H9 (cell line): ENCODE results near the gene CPM. TPM values are rescaled to one million over a fixed set of nuclear protein-coding genes. Genes with fewer than 3 reads are reported as not detected.

Source experiments
- DNase-seq: peaks from one replicate; pipeline ENCODE4 v3.0.0-alpha.2; 2017
- H2AFZ ChIP-seq: one replicate; pipeline ENCODE4 v1.6.1; 2013; ENCODE audit warnings: mild to moderate bottlenecking, low read length, control low read depth, moderate library complexity
- H2AK5ac ChIP-seq: 2 replicates; pipeline ENCODE4 v1.6.1; 2013; ENCODE audit warnings: low read length, control low read depth, mixed read lengths; ENCODE audit not compliant: insufficient read length
- H2BK120ac ChIP-seq: one replicate; pipeline ENCODE4 v1.6.1; 2013; ENCODE audit warnings: low read depth, mild to moderate bottlenecking, low read length, control low read depth, inconsistent platforms; ENCODE audit not compliant: poor library complexity, severe bottlenecking
- H2BK12ac ChIP-seq: 2 replicates; pipeline ENCODE4 v1.6.1; 2013; ENCODE audit warnings: low read length, control low read depth, mixed read lengths, low read depth; ENCODE audit not compliant: insufficient read length
- H2BK15ac ChIP-seq: 2 replicates; pipeline ENCODE4 v1.6.1; 2013; ENCODE audit warnings: low read depth, low read length, control low read depth
- H2BK20ac ChIP-seq: one replicate; pipeline ENCODE4 v1.6.1; 2013; ENCODE audit warnings: low read depth, mild to moderate bottlenecking, low read length, control low read depth, inconsistent platforms; ENCODE audit not compliant: poor library complexity, severe bottlenecking
- H2BK5ac ChIP-seq: 2 replicates; pipeline ENCODE4 v1.6.1; 2013; ENCODE audit warnings: low read length, control low read depth, mixed read lengths; ENCODE audit not compliant: insufficient read length
- H3K14ac ChIP-seq: 2 replicates; pipeline ENCODE4 v1.6.1; 2013; ENCODE audit warnings: low read length, control low read depth; ENCODE audit not compliant: insufficient read depth
- H3K18ac ChIP-seq: 2 replicates; pipeline ENCODE4 v1.6.1; 2013; ENCODE audit warnings: low read depth, mild to moderate bottlenecking, mixed read lengths, low read length, control low read depth; ENCODE audit not compliant: insufficient read length
- H3K23ac ChIP-seq: 2 replicates; pipeline ENCODE4 v1.6.1; 2013; ENCODE audit warnings: low read length, control low read depth, mixed read lengths, low read depth; ENCODE audit not compliant: insufficient read length
- H3K23me2 ChIP-seq: 2 replicates; pipeline ENCODE4 v1.6.1; 2013; ENCODE audit warnings: low read depth, mild to moderate bottlenecking, mixed read lengths, low read length, control low read depth; ENCODE audit not compliant: insufficient read length, poor library complexity, severe bottlenecking
- H3K27ac ChIP-seq: 2 replicates; pipeline ENCODE4 v1.5.1; 2013; ENCODE audit warnings: low read length, control low read depth, mixed read lengths, low read depth; ENCODE audit not compliant: insufficient read length
- H3K27me3 ChIP-seq: 2 replicates; pipeline ENCODE4 v1.6.1; 2013; ENCODE audit warnings: low read length, control low read depth, inconsistent platforms; ENCODE audit not compliant: insufficient read depth
- H3K4ac ChIP-seq: 2 replicates; pipeline ENCODE4 v1.6.1; 2013; ENCODE audit warnings: low read depth, mild to moderate bottlenecking, control low read depth, inconsistent platforms, low read length, moderate library complexity
- H3K4me1 ChIP-seq: 2 replicates; pipeline ENCODE4 v1.6.1; 2013; ENCODE audit warnings: low read length, control low read depth, inconsistent platforms; ENCODE audit not compliant: insufficient read depth
- H3K4me2 ChIP-seq: 2 replicates; pipeline ENCODE4 v1.6.1; 2013; ENCODE audit warnings: low read length, control low read depth, mixed read lengths; ENCODE audit not compliant: insufficient read length, insufficient read depth
- H3K56ac ChIP-seq: 2 replicates; pipeline ENCODE4 v1.6.1; 2013; ENCODE audit warnings: low read depth, mild to moderate bottlenecking, mixed read lengths, low read length, control low read depth; ENCODE audit not compliant: insufficient read length
- H3K79me1 ChIP-seq: 2 replicates; pipeline ENCODE4 v1.6.1; 2013; ENCODE audit warnings: low read depth, mild to moderate bottlenecking, moderate library complexity, low read length, control low read depth, inconsistent platforms; ENCODE audit not compliant: insufficient read depth, poor library complexity, severe bottlenecking
- H3K79me2 ChIP-seq: 2 replicates; pipeline ENCODE4 v1.6.1; 2013; ENCODE audit warnings: low read length, control low read depth, inconsistent platforms; ENCODE audit not compliant: insufficient read depth
- H3K9ac ChIP-seq: 2 replicates; pipeline ENCODE4 v1.6.1; 2013; ENCODE audit warnings: low read length, control low read depth, mixed read lengths; ENCODE audit not compliant: insufficient read length; ENCODE audit errors: extremely low read depth
- H3K9me3 ChIP-seq: one replicate; pipeline ENCODE4 v1.6.1; 2013; ENCODE audit warnings: low read depth, low read length, inconsistent platforms; ENCODE audit not compliant: control insufficient read depth
- H3T11ph ChIP-seq: one replicate; pipeline ENCODE4 v1.6.1; 2013; ENCODE audit warnings: mild to moderate bottlenecking, low read length, control low read depth, inconsistent platforms
- H4K20me1 ChIP-seq: one replicate; pipeline ENCODE4 v1.6.1; 2013; ENCODE audit not compliant: control insufficient read depth, insufficient read length, insufficient read depth
- H4K5ac ChIP-seq: 2 replicates; pipeline ENCODE4 v1.6.1; 2013; ENCODE audit warnings: low read depth, mild to moderate bottlenecking, mixed read lengths, low read length, control low read depth; ENCODE audit not compliant: insufficient read length
- H4K8ac ChIP-seq: replicated peaks from 2 replicates; pipeline ENCODE4 v1.6.1; 2013; ENCODE audit warnings: low read length, control low read depth, mixed read lengths, low read depth; ENCODE audit not compliant: insufficient read length
- H4K91ac ChIP-seq: 2 replicates; pipeline ENCODE4 v1.6.1; 2013; ENCODE audit warnings: low read depth, mild to moderate bottlenecking, moderate library complexity, mixed read lengths, low read length, control low read depth; ENCODE audit not compliant: insufficient read length
- H3K27ac Mint-ChIP-seq, 3 experiments: 2 replicates in 2 of 3; 3 replicates in 1 of 3; pipeline ENCODE4 v1.8.0; 2020 to 2021; ENCODE audit warnings: mixed read lengths in 3 of 3, mild to moderate bottlenecking in 1 of 3, moderate library complexity in 1 of 3
- H3K27me3 Mint-ChIP-seq: 2 replicates; pipeline ENCODE4 v1.8.0; 2021; ENCODE audit warnings: low read depth, mild to moderate bottlenecking, moderate library complexity, mixed read lengths
- H3K36me3 Mint-ChIP-seq, 3 experiments: 2 replicates in 2 of 3; 3 replicates in 1 of 3; pipeline ENCODE4 v1.8.0; 2020 to 2021; ENCODE audit warnings: low read depth in 3 of 3, mixed read lengths in 3 of 3; ENCODE audit not compliant: insufficient read depth in 1 of 3
- H3K4me1 Mint-ChIP-seq, 2 experiments: 2 replicates each; pipeline ENCODE4 v1.8.0; 2020; ENCODE audit warnings: mixed read lengths in 2 of 2
- H3K4me3 Mint-ChIP-seq, 2 experiments: 2 replicates in 1 of 2; 3 replicates in 1 of 2; pipeline ENCODE4 v1.8.0; 2020 to 2021; ENCODE audit warnings: mild to moderate bottlenecking in 2 of 2, mixed read lengths in 2 of 2, moderate library complexity in 1 of 2
- H3K9me3 Mint-ChIP-seq, 2 experiments: 2 replicates in 1 of 2; 3 replicates in 1 of 2; pipeline ENCODE4 v1.8.0; 2020; ENCODE audit warnings: mild to moderate bottlenecking in 2 of 2, mixed read lengths in 2 of 2, moderate library complexity in 1 of 2
- WGBS: extraction: QIAGEN DNeasy Blood & Tissue Kit; methylation state at CpG from one replicate; pipeline ENCODE4 v1.1.7; 2013; ENCODE audit warnings: missing lambda C conversion rate, low lambda C conversion rate, mixed read lengths; ENCODE audit not compliant: insufficient read length; ENCODE audit errors: extremely low coverage; 5-methylcytosine and 5-hydroxymethylcytosine counted together
- total RNA-seq: library from RNA; stranded (reverse); gene quantifications from 2 replicates; pipeline ENCODE4 v1.2.1, GENCODE V29; 2021
- TF ChIP-seq, protein P1 (sequence below): fragments of 200-600 bp; sonication (generic); conservative IDR thresholded peaks from 3 replicates; pipeline ENCODE4 v1.8.0; 2021; ENCODE audit warnings: antibody characterized with exemption, mild to moderate bottlenecking

The CPM gene
- total RNA-seq, 1 experiment from 2014 or later = 1.2 TPM

DNA sequence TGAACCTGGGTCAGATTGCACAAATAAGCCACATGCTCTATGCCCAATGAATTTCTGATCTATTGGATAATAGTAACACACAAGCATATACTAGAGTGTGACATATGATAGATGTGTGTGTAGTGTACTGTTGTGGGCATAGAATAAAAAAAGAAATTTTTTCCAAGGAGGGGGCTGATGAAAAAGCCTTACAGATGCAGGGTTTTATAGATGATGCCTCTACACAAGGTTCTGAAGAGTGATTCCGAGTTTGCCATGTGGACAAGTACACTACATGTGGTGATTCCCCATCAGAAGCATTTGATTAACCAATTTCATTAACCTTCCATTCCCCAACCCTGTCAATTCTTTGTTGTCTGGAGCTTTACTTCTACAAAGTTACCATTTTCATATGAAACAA is 45.3 kb downstream of the CPM start:
- TF ChIP-seq, protein P1, sequence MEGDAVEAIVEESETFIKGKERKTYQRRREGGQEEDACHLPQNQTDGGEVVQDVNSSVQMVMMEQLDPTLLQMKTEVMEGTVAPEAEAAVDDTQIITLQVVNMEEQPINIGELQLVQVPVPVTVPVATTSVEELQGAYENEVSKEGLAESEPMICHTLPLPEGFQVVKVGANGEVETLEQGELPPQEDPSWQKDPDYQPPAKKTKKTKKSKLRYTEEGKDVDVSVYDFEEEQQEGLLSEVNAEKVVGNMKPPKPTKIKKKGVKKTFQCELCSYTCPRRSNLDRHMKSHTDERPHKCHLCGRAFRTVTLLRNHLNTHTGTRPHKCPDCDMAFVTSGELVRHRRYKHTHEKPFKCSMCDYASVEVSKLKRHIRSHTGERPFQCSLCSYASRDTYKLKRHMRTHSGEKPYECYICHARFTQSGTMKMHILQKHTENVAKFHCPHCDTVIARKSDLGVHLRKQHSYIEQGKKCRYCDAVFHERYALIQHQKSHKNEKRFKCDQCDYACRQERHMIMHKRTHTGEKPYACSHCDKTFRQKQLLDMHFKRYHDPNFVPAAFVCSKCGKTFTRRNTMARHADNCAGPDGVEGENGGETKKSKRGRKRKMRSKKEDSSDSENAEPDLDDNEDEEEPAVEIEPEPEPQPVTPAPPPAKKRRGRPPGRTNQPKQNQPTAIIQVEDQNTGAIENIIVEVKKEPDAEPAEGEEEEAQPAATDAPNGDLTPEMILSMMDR = no peak
- Histone ChIP-seq H2BK120ac (no peak overlapping the region), H3K27me3 (no peaks in the 10 kb centered on the region), H4K8ac (no peak overlapping the region), H2AFZ (no peak overlapping the region), H3K4me1 (no peaks in the 10 kb centered on the region), H3T11ph (no peak overlapping the region), H3K9me3 (no peaks in the 10 kb centered on the region), H3K23me2 (no peaks in the 10 kb centered on the region), H2AK5ac (no peak overlapping the region), H2BK20ac (no peak overlapping the region), H3K14ac (no peak overlapping the region), H3K79me1 (no peaks in the 10 kb centered on the region), H3K18ac (no peak overlapping the region), H2BK5ac (no peak overlapping the region), H3K9ac (no peak overlapping the region), H4K20me1 (no peaks in the 10 kb centered on the region), H3K27ac (no peak overlapping the region), H3K4ac (no peak overlapping the region), H3K56ac (no peak overlapping the region), H2BK12ac (no peak overlapping the region), H3K4me2 (no peak overlapping the region), H4K5ac (no peak overlapping the region), H4K91ac (no peak overlapping the region), H3K79me2 (no peaks in the 10 kb centered on the region), H3K23ac (no peak overlapping the region), H2BK15ac (no peak overlapping the region)
- H3K4me1 Mint-ChIP-seq = peaks cover 2% of the 10 kb centered on the region in 2 experiments; a peak in 2 of 4 replicates
- H3K36me3 Mint-ChIP-seq = no peaks in the 10 kb centered on the region
- no peak overlapping the region for H3K27ac Mint-ChIP-seq
- WGBS = no CpG with 5 or more reads among the region's 1 CpG
- no peak for DNase-seq
- no peaks in the 10 kb centered on the region for H3K9me3 Mint-ChIP-seq
- H3K27me3 Mint-ChIP-seq = no peaks in the 10 kb centered on the region
- H3K4me3 Mint-ChIP-seq = no peak overlapping the region
